T follicular helper cell (primary cell): ENCODE results near the gene SHISA4.
"Not testable (repeated sequence)": the region's sequence is repeated elsewhere in the genome, so short reads cannot be mapped to it uniquely, and the experiment has no call there.

Experiments
- DNase-seq: peaks from one replicate; pipeline ENCODE4 v3.0.0-alpha.2; 2020; ENCODE audit warnings: low read depth
- total RNA-seq, 2 experiments: gene quantifications; one replicate each; lab custom pipeline; 2026; lab: John Stamatoyannopoulos, UW

The SHISA4 gene, protein sequence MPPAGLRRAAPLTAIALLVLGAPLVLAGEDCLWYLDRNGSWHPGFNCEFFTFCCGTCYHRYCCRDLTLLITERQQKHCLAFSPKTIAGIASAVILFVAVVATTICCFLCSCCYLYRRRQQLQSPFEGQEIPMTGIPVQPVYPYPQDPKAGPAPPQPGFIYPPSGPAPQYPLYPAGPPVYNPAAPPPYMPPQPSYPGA
- 0.43 to 0.48 reads per million in 2 experiments for total RNA-seq

- DNase-seq, result no peak
Observed at GRCh38 chr1:201888282-201889089, at the start of gene SHISA4. TSS of gene SHISA4 (plus strand) at chr1:201888898. CDS start at chr1:201888995, 97 bp downstream.

DNA sequence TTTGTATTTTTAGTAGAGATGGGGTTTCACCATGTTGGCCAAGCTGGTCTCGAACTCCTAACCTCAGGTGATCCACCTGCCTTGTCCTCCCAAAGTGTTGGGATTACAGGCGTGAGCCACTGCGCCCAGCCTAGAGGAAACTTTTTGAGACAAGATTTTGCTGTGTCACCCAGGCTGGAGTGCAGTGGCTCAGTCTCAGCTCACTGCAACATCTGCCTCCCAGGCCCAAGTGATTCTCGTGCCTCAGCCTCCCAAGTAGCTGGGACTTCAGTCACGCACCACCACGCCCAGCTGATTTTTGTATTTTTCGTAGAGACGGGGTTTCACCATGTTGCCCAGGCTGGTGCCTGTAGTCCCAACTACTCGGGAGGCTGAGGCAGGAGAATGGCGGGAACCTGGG, 49.6 kb upstream of the SHISA4 start:
- not testable (repeated sequence) for DNase-seq

DNA sequence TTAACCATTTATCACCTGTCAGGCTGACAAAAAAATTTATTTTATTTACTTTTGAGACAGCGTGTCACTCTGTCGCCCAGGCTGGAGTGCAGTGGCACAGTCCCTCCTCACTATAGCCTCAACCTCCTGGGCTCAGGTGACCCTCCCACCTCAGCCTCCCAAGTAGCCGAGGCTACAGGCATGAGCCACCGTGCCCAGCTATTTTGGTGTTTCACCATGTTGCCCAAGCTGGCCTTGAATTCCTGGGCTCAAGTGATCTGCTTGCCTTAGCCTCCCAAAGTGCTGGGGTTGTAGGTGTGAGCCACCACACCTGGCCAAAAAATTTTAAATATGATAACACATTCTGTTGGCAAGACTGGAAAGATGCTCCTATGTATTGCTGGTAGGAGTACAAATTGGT, 48.6 kb upstream of the SHISA4 start:
- no peak for DNase-seq

DNA sequence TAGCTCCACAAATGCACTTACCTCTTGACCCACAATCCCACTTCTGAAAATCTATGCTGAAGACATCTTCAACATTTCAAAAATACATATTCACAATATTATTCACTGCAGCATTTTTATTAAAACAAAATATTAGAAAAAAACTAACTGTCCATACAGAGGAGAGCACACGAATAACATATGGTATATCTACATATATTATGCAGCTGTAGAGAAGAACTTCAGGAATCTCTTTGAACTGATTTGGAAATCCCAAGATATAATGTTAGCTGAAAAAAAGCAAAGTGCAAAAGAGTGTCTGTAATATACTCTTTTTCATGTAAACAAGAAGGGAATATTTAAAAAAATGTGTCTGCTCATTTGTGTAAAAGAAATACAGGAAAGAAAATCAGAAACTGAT, 48.2 kb upstream of the SHISA4 start:
- DNase-seq, result no peak

- no peak for DNase-seq
Observed at GRCh38 chr1:201841265-201841912, 47.3 kb upstream of the SHISA4 start.

DNA sequence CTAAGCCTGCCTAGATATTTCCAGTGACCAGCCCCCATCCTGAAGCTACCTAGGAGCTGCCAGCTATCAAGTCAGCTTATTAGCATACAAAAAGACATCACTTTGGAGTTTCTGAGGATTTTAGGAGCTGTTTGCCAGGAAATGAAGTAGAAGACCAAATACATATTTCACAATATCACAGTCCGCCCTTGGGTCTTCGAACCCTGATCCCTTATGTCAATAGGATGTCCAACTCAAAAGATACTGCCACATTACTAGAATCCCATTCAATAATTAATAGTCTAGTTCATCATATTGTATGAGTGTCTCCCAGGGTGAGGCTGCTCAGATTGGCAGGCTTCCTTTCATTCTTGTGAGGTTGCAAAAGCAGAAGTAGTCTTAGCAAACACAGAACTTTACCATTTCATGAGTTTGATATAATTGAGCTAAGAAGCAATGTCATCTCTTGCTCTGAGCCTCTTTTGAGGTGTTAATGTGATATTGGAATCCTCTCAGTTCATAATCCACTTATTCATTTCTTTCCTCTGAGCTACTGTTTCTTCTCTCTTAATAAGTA, 46.1 kb upstream of the SHISA4 start:
- no peak for DNase-seq

DNA sequence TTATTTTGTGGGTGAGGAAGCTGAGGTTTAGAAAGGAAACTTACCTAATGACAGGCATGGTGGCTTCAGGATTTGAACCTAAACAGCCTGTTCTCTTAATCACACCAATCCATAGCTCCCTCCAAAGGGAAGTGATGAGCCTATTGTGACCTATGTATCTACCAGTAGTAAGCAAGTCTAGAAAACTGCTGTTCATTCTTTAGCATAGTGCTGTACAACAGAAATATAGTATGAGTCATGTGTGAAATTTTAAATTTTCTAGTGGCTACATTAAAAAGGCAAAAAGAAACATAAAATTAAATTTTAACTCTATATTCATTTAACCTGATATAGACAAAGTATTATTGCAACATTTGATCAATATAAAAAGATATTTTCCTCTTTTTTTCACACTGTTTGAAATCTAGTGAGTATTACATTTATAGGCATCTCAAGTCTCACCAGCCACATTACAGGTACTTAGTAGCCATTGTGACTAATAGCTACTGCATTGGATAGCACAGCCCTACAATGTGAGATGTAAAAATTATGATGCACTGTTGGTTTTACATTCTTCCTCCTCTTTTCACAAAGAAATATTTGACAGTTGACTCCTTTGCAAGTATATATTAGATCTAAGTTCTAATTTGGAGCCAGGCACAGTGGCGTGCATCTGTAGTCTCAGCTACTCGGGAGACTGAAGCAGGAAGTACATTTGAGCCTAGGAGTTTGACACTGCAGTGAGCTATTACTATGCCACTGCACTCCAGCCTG, 43.2 kb upstream of the SHISA4 start:
- no peak for DNase-seq

GRCh38 chr1:201847150-201847549, 41.5 kb upstream of the SHISA4 start:
- DNase-seq, result no peak

GRCh38 chr1:201848230-201848629, 40.5 kb upstream of the SHISA4 start:
- DNase-seq, result no peak

GRCh38 chr1:201849372-201850052, 39.2 kb upstream of the SHISA4 start:
- DNase-seq, result no peak

DNA sequence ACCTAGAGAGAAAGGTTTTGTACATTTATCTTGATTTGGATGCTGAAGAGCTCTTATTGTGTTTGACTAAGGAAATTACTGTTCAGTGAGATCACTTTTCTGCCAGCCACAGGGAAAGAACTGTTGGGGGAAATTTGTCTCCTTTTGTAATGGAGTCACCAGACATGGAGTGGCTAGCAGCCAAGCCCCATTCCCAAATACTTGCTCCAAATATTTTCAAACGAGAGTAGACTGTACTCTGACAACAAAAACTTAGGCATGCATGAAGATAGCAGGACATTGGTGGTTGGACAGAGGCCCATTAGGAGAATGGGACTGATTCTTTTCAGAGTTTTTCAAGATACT, 38.7 kb upstream of the SHISA4 start:
- DNase-seq, result no peak

GRCh38 chr1:201851949-201852348, 36.7 kb upstream of the SHISA4 start:
- no peak for DNase-seq

GRCh38 chr1:201856722-201857121, 32.0 kb upstream of the SHISA4 start:
- not testable (repeated sequence) for DNase-seq

GRCh38 chr1:201859424-201859823, 29.3 kb upstream of the SHISA4 start:
- DNase-seq, result no peak

DNA sequence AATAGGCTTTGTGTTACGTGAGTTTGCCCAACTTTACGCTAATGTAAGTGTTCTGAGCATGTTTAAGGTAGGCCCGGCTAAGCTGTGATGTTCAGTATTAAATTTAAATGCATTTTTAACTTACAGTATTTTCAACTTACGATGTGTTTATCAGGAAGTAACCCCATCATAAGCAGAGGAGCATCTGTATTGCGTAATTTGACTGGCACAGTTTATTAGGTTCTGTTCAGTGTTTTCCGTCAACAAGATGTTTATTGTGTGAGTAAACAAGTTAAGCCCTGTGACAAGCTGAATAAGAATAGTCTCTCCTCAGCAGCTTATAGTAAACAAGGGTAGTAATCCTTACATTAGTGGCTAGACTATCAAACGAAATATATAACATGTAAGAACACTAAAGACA, 27.2 kb upstream of the SHISA4 start:
- DNase-seq, result no peak

GRCh38 chr1:201870397-201870796, 18.3 kb upstream of the SHISA4 start:
- DNase-seq, result no peak

- no peak for DNase-seq
Observed at GRCh38 chr1:201874672-201875071, 14.0 kb upstream of the SHISA4 start.

DNA sequence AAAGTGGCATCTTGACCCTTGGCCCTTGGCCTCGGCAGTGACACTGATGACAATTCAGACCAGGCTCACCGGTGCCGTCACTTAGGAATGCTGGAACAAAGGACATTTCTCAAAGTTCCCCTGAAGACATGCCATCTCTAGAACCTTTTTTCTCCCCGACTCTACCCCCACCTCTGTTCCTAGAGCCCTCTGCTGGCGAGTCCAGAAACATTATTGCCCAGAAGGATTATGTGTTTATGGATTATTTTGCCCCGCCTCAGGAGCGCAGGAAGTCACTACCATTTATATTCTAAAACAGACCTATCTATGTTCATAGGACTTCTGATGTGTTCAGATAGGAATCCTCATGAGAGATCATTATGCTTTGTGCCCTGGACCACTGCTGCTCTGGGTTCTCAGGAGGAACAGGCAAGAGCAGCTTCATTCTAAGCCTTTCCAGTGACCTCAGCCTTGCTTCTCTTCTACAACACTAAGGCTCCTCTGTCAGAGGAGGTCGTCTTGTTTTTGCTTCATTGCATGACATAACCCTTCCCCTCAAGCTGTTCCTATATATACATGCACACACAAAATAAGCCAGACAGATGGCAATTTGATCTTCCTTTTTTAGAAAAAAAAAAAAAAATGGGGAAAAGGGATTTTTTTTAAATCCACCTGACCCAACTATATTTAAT, 12.4 kb upstream of the SHISA4 start:
- no peak for DNase-seq

- no peak for DNase-seq
Observed at GRCh38 chr1:201877877-201878401, 10.8 kb upstream of the SHISA4 start.

DNA sequence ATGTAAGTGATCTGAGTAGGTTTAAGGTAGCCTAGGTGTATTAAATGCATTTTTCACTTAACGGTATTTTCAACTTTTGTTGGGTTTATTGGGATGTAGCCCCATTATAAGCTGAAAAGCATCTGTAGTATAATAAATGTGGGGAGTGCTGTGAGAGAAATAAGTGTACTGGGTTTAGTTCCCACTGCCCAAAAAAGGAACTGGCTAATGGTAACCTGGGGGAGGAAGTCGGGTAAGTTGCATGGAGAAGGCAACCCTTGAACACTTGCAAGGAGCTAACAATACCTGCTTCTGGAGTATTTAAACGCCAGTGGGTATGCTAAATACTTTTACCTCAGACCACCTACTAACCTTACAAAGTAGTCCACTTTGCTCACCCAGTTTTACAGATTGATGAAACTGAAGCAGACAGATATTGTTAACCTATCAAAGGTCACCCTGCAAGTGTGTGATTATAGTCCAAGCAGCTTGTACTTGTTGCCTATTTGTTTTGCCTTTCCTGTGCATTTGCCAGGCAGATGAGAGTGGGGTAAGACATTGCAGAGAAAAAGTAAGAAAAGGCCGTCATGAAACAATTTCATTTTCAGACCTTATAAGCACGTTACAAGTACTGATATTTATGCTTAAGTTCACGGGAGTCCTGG, 7.6 kb upstream of the SHISA4 start:
- DNase-seq, result no peak
